ENCODE measurements around the gene FAM72C. TPM values are rescaled to one million over a fixed set of nuclear protein-coding genes. Genes with fewer than 3 reads are reported as not detected.
A peak's percentile ranks its signal among the peaks of the same experiment; 100 is the strongest.
"Not testable (repeated sequence)": the region's sequence is repeated elsewhere in the genome, so short reads cannot be mapped to it uniquely, and the experiment has no call there.

FAM72C gene
- under 1 TPM in 1 of 2 donors, not detected in 1; 0.17 TPM for total RNA-seq
- long read RNA-seq, partial matches to known transcripts, result 0 of 2 reads
- long read RNA-seq, other reads (novel, unspliced or antisense), result 0 of 2 reads

DNA sequence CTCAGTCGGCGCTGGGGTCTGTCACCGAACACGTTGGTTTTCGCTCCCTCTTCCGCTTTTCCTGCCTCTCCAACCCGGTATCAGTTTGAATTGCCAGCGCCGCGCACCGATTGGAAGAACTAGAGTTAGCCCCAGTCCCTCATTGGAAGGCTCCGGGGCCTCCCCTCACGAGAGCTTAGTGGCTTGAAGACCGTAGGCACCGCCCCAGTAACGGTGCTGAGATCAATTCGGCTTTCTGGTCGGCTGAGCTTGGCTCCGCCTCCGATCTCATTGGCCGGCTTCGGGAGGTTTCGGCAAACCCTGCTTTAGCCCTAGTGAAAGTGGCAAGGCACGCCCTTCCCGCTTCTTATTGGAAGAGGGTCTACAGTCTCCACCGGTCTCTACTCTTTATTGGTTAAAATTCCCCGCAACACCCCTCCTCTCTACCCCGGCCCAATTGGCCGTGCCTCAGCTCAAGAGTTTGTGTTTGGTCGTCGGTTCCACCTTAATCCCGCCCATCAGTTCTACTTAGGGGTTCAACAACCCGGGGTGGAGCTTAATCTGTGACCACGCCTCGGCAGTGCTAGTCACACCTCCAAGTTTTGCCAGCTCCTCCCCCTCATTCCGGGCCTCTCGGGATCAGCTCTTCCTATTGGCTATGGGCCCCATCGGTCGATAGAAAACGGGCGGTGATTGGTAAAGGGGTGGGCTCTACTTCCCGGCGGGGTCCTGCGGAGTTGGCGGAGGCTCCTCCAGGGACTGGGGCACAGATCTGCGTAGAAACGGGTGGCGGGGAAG lies at the start of gene FAM72C:
TSS of gene FAM72C (minus strand) at position 63 of the 777 bp plus-strand sequence. CDS start 845 bp downstream, outside the sequence.
- peak; percentile 87 for ATAC-seq
- intact Hi-C loops (cut with DNase I, micrococcal nuclease); DNase-seq: not testable (repeated sequence)

GRCh38 chr1:144020001-144020738 lies 48.4 kb upstream of the FAM72C start:
- ATAC-seq; intact Hi-C loops (cut with DNase I, micrococcal nuclease); DNase-seq: not testable (repeated sequence)

DNA sequence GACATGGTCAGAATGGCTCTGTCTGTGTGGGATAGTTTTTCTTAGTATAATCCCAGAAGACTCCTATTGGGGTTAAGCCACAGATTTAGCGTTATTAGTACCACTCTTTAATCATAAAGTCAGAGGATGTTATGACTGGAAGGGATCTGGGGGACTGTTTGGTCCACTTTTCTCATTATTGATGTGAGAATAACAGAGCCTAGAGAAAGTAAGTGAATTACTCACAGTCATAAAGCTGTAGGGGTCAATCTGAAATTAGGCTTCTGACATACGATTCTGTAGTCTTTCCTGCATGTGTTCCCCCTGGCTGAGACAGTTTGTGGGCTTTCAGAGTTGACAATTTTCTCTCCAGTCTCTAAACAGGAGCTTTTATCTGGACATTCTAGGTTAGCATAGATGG lies 47.3 kb upstream of the FAM72C start:
- intact Hi-C loops (cut with DNase I, micrococcal nuclease); DNase-seq; ATAC-seq: not testable (repeated sequence)

DNA sequence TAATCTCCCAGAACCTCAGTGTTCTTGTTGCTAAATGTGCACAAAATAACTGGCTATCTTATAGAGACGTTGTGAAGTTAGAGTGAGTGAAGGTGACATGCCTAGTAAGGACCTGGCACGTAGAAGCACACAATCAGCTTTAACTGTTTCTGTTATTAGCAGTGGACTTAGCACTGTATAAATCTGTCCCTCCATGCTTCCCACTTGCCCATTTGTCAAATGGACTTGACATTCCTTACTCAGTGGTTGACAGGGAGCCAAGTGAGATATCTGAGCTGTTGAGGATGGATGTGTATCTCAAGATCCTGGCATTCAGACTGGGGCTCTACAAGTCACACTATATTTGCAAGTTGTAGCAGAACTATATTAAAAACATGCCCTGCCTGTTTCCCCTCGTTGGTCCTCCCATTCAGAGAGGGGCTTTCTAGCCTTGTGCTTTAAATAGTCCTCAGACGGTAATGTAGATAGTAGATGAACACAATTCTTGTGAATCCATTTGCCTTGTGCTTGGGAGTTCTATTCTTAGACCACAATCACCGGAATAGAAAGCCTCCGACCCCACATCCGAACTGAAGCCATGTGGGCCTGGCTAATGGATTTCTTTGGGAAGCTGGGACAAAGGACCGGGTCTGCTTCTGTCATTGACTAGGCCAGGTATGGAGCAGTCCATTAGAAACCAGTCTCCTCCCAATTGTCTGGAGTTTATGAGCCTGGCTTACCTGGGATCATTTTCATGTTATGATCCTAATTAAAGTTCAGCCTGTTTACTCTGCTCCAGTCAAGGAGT lies 43.6 kb upstream of the FAM72C start:
- intact Hi-C loops (cut with DNase I, micrococcal nuclease), result not testable (repeated sequence)

GRCh38 chr1:144014528-144014927 lies 42.7 kb upstream of the FAM72C start:
- DNase-seq; intact Hi-C loops (cut with DNase I, micrococcal nuclease); ATAC-seq: not testable (repeated sequence)

More for the DNA sequence above, 43.6 kb upstream of the FAM72C start:
- peak; percentile 43 for ATAC-seq
- DNase-seq, result not testable (repeated sequence)

GRCh38 chr1:144014121-144014520 lies 42.3 kb upstream of the FAM72C start:
- intact Hi-C loops (cut with DNase I, micrococcal nuclease); DNase-seq; ATAC-seq: not testable (repeated sequence)

GRCh38 chr1:144012168-144012733 lies 40.5 kb upstream of the FAM72C start:
- peak; percentile 24 for ATAC-seq
- intact Hi-C loops (cut with DNase I, micrococcal nuclease); DNase-seq: not testable (repeated sequence)

DNA sequence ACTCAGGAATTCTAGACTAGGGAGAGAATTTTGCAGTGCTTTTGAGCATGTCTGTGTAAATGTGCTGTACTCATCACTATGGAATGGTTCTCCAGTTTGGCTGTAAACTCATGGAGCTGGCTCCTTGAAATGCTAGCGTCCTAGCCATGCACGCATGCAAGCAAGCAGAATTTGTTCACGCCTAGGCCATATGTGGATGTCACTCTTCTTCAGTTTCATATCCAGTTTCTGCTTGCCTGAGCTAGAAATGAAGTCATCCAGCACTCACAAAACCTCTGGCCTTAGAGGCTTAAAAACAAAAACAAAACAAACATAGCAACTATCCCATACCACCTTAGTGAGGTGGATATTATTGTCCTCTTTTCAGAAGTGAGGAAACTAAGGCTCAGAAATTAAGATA lies 37.6 kb upstream of the FAM72C start:
- DNase-seq; ATAC-seq; intact Hi-C loops (cut with DNase I, micrococcal nuclease): not testable (repeated sequence)

DNA sequence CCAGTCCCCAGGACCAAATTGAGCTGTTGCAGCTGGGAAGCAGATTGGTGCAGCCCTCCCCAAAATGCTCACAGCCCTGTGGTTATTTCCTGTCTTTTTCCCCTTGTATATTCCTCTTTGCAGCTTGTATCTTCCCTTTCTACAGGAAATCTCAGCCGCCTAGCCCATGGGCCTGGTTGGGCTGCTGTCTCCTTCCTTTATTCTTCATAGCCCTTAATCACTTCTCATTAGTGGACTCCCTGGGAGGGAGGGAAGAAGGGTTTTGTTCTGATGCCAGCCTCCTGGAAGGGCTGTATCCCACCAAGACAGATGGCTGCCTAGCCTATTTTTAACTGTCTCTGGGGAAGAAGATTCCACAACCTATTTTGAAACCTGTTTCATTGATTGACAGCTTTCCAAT lies 32.5 kb upstream of the FAM72C start:
- ATAC-seq; DNase-seq; intact Hi-C loops (cut with DNase I, micrococcal nuclease): not testable (repeated sequence)

- intact Hi-C loops (cut with DNase I, micrococcal nuclease); ATAC-seq; DNase-seq: not testable (repeated sequence)
Measured at GRCh38 chr1:144003306-144004029, 31.7 kb upstream of the FAM72C start.

DNA sequence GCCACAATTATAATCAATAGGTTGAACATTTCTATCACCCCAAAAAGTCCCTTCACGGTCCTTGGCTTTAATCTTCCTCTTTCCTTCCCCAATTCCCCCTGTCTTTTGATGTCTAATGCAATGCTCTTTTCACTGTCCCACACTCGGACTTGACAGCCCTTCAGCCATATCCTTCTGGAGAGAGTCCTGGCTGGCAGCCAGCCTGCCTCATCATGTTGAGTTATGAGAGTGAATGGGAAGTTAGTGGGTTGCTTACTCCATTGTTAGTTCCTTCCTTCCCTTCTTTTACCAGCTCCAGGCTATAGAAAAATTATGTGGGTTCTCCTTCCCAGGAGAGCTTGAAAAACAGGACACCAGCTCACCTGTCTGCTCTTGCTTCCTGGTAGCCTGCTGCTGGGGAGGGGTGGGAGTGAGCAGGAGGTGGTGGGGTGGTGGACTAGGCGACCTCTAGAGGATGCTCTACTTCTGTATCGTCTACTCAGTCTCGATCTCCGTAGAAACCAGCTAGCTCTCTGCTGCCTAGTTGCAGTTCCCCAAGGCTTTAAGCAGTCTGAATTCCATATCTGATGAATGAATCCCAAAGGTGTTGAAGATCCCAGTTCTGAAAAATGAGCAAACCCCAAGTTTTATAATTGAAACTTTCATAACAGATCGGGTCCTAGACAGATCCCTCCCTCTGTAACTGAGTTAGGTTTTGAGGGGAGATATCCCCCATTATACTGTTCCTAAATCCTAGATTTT lies 30.5 kb upstream of the FAM72C start:
- DNase-seq; intact Hi-C loops (cut with DNase I, micrococcal nuclease): not testable (repeated sequence)
- ATAC-seq, result peak; percentile 50

DNA sequence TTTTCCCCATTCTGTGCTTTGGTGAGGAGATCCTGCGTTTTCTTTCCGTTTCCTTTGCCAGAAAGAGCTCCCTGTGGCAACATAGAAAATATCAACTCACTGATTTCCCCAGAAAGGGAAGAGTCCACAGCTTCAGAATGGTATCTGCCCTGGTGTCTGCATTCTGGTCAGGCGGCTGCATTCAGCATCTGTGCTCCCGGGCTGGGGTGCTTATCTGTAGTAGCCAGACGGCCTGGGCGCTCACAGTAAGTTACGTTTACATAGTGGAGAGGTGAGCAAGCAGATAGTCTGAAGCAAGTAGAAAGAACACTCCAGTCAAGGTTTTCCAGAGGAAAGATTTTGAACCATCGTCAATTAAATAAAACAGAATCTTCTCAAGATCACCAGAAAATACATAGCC lies 29.3 kb upstream of the FAM72C start:
- intact Hi-C loops (cut with DNase I, micrococcal nuclease); DNase-seq; ATAC-seq: not testable (repeated sequence)

GRCh38 chr1:143996020-143996419 lies 24.2 kb upstream of the FAM72C start:
- intact Hi-C loops (cut with DNase I, micrococcal nuclease); ATAC-seq; DNase-seq: not testable (repeated sequence)

DNA sequence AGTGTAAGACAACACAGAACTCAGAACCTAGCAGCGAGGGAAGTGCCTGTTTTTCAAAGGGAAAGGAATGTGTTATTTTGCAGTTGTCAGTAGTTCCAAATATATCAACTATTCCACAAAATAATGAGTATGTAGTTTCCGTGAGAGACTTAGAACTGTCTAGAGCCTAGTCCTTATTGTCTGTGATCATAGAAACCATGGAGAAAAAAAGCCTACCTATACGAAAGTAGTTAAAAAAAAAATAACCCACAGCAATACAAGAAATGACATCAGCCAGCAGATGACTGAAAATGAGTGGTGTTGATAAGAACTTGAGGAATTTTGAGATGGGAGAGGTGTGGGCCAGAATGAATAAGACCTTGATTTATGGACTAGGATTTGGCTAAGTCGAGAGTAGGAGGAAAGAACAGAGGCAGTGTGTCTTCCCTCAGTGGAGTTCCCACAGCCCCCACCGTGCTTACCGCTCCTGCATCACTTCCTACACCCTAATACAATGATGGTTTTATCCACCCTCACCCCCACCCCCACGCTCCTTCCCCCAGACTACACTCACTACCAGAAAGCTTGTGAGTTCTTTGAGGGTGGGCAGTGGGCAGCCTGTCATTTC lies 21.6 kb upstream of the FAM72C start:
- ATAC-seq; DNase-seq; intact Hi-C loops (cut with DNase I, micrococcal nuclease): not testable (repeated sequence)

GRCh38 chr1:143990699-143991098 lies 18.9 kb upstream of the FAM72C start:
- ATAC-seq; intact Hi-C loops (cut with DNase I, micrococcal nuclease): not testable (repeated sequence)

DNA sequence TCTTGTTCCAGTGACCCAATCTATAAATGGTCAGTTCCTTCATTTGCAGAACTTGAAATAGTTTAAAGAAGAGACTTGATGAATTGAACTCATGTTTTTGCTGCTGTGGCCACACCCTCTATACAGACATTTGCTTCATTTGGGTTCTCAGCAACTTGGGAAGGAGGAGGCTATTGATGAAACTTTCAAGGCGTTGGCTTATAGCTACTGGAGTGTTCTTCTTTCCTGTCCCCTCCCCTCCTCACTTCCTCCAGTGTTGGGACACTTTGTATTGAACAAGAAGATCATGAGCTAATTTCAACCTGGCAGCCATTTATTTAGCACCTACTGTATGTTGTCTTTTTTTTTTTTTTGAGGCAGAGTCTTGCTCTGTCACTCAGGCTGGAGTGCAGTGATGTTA lies 17.9 kb upstream of the FAM72C start:
- ATAC-seq; DNase-seq; intact Hi-C loops (cut with DNase I, micrococcal nuclease): not testable (repeated sequence)

More at GRCh38 chr1:143990699-143991098, 18.9 kb upstream of the FAM72C start:
- not testable (repeated sequence) for DNase-seq

DNA sequence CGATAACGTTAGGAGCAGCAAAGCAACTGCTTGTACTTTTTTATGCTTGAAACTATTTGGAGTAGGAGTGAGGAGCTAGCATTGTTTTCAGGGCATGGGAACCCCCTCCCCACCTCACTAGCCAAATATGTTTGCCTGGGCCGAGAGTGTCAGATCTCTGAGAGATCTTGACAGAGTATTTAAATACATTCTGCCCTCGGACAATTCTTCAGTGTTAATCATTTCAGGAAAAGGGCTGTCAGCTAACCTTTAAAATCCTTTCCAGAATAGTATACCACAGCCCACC lies 17.6 kb upstream of the FAM72C start:
- ATAC-seq; intact Hi-C loops (cut with DNase I, micrococcal nuclease); DNase-seq: not testable (repeated sequence)

Measured in left colon (tissue), 2 donors.